ENCODE data around the gene HNRNPU.

The HNRNPU gene

GRCh38 chr1:244865820-244866219 lies 1.5 kb upstream of the HNRNPU start:
- H3K4me2 ChIP-seq (ENCODE audit: low read length): peak overlapping the region; percentile 100
- H3K27ac ChIP-seq (ENCODE audit: low read length): peak overlapping the region; percentile 92; the same call in 1 of the 2 replicates
- peak overlapping the region; percentile 93 for H3K4me3 ChIP-seq (ENCODE audit: low read length)

GRCh38 chr1:244865028-244865371 lies 657 bp upstream of the HNRNPU start:
- TF ChIP-seq CTCF (IDR thresholded peaks at IDR 0.05; ENCODE audit: low read depth, low read length) (no peak), EZH2phosphoT487 (IDR thresholded peaks at IDR 0.05; ENCODE audit: low read depth) (no peak)
- H3K4me1 ChIP-seq (ENCODE audit: low read length): peaks cover 36% of the 10 kb centered on the region
- peaks cover 29% of the 10 kb centered on the region for H4K20me1 ChIP-seq (ENCODE audit: insufficient read depth, low read length)
- H3K9ac ChIP-seq (ENCODE audit: low read length): peak overlapping the region; percentile 95
- H2AFZ ChIP-seq (ENCODE audit: low read depth, low read length): peak overlapping the region; percentile 75
- no peaks in the 10 kb centered on the region for H3K9me3 ChIP-seq (ENCODE audit: insufficient read depth, low read length)
- peak overlapping the region; percentile 93 for H3K4me3 ChIP-seq (ENCODE audit: low read length)
- peak overlapping the region; percentile 100 for H3K4me2 ChIP-seq (ENCODE audit: low read length)
- H3K27ac ChIP-seq (ENCODE audit: low read length): peak overlapping the region; percentile 92
- H3K36me3 ChIP-seq (replicated peaks; ENCODE audit: low read depth, low read length): peaks cover 37% of the 10 kb centered on the region
- H3K79me2 ChIP-seq (ENCODE audit: low read length): peaks cover 55% of the 10 kb centered on the region
- no peaks in the 10 kb centered on the region for H3K27me3 ChIP-seq (ENCODE audit: low read depth, low read length)

More at GRCh38 chr1:244865820-244866219, 1.5 kb upstream of the HNRNPU start:
- Histone ChIP-seq H3K9ac (ENCODE audit: low read length) (peak overlapping the region; percentile 95), H2AFZ (ENCODE audit: low read depth, low read length) (no peak overlapping the region), H3K4me1 (ENCODE audit: low read length) (peaks cover 28% of the 10 kb centered on the region), H3K79me2 (ENCODE audit: low read length) (peaks cover 46% of the 10 kb centered on the region), H3K9me3 (ENCODE audit: insufficient read depth, low read length) (no peaks in the 10 kb centered on the region), H3K27me3 (ENCODE audit: low read depth, low read length) (no peaks in the 10 kb centered on the region), H3K36me3 (replicated peaks; ENCODE audit: low read depth, low read length) (peaks cover 29% of the 10 kb centered on the region), H4K20me1 (ENCODE audit: insufficient read depth, low read length) (peaks cover 20% of the 10 kb centered on the region)
- TF ChIP-seq CTCF (IDR thresholded peaks at IDR 0.05; ENCODE audit: low read depth, low read length) (no peak), EZH2phosphoT487 (IDR thresholded peaks at IDR 0.05; ENCODE audit: low read depth) (no peak)

- H3K36me3 ChIP-seq (replicated peaks; ENCODE audit: low read depth, low read length): peaks cover 49% of the 10 kb centered on the region
- H3K4me2 ChIP-seq (ENCODE audit: low read length): peak overlapping the region; percentile 57
- peak overlapping the region; percentile 100 for H3K9ac ChIP-seq (ENCODE audit: low read length)
- H3K9me3 ChIP-seq (ENCODE audit: insufficient read depth, low read length): no peaks in the 10 kb centered on the region
- TF ChIP-seq EZH2phosphoT487 (IDR thresholded peaks at IDR 0.05; ENCODE audit: low read depth): no peak
- TF ChIP-seq CTCF (IDR thresholded peaks at IDR 0.05; ENCODE audit: low read depth, low read length): no peak
- peaks cover 68% of the 10 kb centered on the region for H3K79me2 ChIP-seq (ENCODE audit: low read length)
- H3K4me3 ChIP-seq (ENCODE audit: low read length): peak overlapping the region; percentile 93
- H2AFZ ChIP-seq (ENCODE audit: low read depth, low read length): no peak overlapping the region
- H4K20me1 ChIP-seq (ENCODE audit: insufficient read depth, low read length): peaks cover 42% of the 10 kb centered on the region
- peak overlapping the region; percentile 92 for H3K27ac ChIP-seq (ENCODE audit: low read length)
- H3K27me3 ChIP-seq (ENCODE audit: low read depth, low read length): no peaks in the 10 kb centered on the region
- peaks cover 36% of the 10 kb centered on the region for H3K4me1 ChIP-seq (ENCODE audit: low read length)
These were observed 671 bp downstream of the HNRNPU start for GRCh38 chr1:244863491-244864252.

- Histone ChIP-seq H3K9me3 (ENCODE audit: insufficient read depth, low read length) (no peaks in the 10 kb centered on the region), H3K9ac (ENCODE audit: low read length) (peak overlapping the region; percentile 100), H3K27me3 (ENCODE audit: low read depth, low read length) (no peaks in the 10 kb centered on the region), H4K20me1 (ENCODE audit: insufficient read depth, low read length) (peaks cover 50% of the 10 kb centered on the region), H3K27ac (ENCODE audit: low read length) (peak overlapping the region; percentile 92), H3K4me1 (ENCODE audit: low read length) (peaks cover 36% of the 10 kb centered on the region), H3K36me3 (replicated peaks; ENCODE audit: low read depth, low read length) (peaks cover 57% of the 10 kb centered on the region), H2AFZ (ENCODE audit: low read depth, low read length) (no peak overlapping the region), H3K4me3 (ENCODE audit: low read length) (peak overlapping the region; percentile 93), H3K79me2 (ENCODE audit: low read length) (peaks cover 76% of the 10 kb centered on the region), H3K4me2 (ENCODE audit: low read length) (peak overlapping the region; percentile 83)
- no peak for TF ChIP-seq CTCF (IDR thresholded peaks at IDR 0.05; ENCODE audit: low read depth, low read length)
- TF ChIP-seq EZH2phosphoT487 (IDR thresholded peaks at IDR 0.05; ENCODE audit: low read depth): no peak
These were observed 1.4 kb downstream of the HNRNPU start for GRCh38 chr1:244862699-244863490.

Data from OCI-LY3 (cell line).